ENCODE data around the gene ITGB1.
"Not testable (repeated sequence)": the region's sequence is repeated elsewhere in the genome, so short reads cannot be mapped to it uniquely, and the experiment has no call there.

Gene ITGB1

DNA sequence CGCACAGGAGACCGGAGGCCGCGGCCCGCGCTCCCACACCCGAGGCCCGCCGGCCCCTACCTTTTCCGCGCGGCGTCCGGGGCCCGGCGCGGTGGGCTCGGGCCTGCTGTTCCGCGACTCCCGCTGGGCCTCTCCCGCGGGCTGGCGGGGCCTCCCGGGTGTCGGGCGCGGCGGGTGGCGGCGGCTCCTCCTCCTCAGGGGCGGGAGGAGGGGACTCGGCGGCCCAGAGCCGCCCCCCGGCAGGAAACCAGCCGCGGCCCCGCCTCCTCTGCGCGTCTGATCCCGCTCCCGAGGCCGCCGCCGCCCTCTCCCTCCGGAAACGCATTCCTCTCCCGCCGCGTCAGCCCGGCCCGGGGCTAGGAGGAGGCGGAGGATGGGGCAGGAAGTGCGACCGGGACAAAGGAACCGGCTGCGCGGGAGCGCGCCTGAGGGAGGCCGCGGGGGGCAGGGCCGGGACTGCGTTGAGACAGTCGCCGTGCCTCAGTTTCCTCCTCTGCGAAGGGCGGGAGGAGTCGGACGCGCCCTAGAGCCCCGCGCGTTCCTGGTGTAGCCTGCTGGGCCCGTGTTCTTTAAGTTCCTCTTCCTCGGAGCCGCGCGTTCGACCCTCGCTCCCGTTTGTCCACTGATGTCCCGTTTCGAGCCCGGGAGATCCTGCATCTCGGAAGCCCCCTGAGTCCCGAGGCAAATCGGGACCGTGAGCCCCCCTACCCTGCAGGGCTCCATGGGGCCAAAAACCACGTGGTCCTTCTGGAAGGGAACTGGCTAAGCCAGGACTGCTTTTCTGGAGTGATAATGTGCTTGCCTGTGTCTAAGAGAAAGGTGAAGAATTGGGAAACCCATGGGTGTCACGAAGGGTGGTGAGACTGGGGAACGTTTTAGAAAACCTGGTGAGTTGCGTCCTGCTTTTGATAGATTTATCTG, at the start of gene ITGB1:
TSS of gene ITGB1 (minus strand) at position 146 of the 921 bp plus-strand sequence. CDS start 22,672 bp downstream, outside the sequence.
- DNase-seq: peak; percentile 84

DNA sequence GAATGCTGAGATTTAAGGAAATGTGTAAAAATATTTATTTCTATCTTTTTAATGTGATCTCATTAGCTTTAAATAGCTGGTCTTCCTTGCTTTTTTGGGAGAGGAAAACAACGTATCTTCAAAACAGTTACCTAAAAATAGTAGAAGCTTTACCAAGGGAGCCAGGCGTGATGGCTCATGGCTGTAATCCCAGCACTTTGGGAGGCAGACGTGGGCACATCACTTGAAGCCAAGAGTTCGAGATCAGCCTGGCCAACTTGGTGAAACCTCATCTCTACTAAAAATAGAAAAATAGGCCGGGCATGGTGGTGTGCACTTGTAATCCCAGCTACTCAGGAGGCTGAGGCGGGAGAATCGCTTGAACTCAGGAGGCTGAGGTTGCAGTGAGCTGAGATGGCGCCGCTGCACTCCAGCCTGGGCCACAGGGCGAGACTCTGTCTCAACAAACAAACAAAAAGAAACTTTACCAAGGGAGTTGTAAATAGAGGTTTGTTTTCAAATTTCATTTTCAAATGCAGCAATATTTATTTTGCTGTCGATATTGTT, 48.4 kb upstream of the ITGB1 start:
- DNase-seq: no peak

DNA sequence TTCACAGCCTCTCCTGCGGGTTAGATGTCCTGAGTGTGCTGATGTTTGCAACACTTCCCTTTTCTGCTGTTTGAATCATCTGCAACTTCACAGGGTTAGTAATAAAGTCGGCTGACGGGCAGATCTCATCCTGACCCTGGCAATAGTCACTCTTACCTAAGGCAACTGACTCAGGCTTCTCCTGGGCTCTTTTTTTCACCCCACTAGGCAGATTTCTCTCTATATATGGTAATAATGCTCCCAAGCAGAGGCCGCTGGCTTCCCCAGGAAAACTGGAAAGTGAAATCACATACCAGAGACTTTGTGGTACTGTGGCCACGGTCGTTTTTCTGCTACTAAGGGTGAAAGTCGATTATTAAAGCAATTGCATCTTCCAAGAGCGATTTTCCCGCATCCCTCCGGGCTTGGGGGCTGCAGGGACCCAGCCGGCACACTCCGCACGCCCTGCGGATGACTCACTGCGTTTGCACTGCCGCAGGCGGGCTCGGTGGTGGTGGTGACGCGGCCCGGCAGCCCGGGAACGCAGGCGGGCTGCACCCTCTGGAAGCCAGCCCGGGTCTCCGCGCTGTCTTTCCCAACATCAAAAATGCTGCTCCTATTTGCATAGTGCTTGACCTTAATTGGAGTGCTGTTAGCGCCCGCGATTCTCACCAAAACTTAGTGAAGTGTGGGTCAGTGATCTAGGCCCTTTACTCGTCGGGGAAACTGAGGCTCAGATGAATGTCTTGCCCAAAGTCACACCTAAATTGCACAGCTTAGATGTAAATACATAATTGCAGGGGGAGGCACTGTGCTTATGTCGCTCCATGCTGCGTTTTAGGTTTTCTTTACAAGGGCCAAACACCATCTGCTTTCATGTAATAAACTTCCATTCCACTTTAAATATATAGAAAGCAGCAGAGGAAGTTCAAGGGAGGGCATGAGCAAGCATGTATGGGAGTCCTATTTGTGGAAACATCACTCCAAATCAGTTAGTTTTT, 47.6 kb upstream of the ITGB1 start:
- DNase-seq: peak; percentile 30

DNA sequence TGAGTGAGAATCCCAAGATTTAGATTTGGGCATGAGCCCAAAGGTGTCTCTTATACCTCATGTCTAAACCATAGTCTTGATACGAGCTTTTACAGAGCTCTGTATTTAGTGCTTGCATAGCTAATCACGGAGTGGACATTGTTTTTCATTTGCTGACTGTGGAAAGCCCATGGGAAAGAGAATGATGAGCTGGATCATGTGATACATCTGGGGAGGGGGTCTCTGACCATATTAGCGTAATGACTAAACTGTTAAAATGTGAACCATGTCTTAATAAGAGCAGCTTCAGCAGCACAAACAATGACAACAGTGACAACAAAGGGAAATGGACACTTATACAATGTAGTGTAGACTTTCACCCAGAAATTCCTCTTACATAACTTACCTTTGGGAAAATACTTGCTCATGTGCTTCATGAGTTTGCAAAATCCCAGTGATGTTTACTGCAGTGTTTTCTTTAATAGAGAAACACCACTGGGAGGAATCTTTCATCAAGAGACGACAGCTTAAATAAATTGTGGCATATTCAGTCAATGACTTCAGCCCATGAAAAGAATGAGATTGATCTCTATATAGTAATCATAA, 44.0 kb upstream of the ITGB1 start:
- no peak for DNase-seq

DNA sequence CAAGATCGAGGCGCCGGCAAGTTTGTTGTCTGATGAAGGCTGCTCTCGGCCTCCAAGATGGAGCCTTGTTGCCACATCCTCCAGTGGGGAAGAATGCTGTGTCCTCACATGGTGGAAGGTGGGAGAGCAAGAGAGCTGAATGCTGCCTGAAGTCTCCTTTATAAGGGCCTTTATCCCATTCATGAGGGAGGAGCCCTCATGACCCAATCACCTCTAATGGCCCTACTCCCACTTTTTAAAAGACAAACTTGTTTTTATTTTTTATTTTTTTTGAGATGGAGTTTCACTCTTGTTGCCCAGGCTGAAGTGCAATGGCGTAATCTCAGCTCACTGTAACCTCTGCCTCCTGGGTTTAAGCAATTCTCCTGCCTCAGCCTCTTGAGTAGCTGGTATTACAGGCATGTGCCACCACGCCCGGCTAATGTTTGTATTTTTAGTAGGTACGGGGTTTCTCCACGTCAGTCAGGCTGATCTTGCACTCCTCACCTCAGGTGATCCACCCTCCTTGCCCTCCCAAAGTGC, 40.1 kb upstream of the ITGB1 start:
- DNase-seq: not testable (repeated sequence)

- DNase-seq: peak; percentile 19
These were observed 37.7 kb upstream of the ITGB1 start for GRCh38 chr10:32995751-32996150.

GRCh38 chr10:32995066-32995622, 37.1 kb upstream of the ITGB1 start:
- DNase-seq: no peak

DNA sequence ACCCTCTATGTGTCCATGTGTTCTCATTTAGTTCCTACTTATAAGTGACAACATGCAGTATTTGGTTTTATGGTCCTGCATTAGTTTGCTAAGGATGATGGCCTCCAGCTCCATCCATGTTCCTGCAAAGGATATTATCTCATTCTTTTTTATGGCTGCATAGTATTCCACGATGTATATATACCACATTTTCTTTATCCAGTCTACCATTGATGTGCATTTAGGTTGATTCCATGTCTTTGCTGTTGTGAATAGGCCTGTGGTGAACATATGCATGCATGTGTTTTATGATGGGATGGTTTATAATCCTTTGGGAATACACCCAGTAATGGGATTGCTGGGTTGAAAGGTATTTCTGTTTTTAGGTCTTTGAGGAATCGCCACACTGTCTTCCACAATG, 36.6 kb upstream of the ITGB1 start:
- not testable (repeated sequence) for DNase-seq

- DNase-seq: not testable (repeated sequence)
These were observed 34.3 kb upstream of the ITGB1 start for GRCh38 chr10:32992310-32992709.

DNA sequence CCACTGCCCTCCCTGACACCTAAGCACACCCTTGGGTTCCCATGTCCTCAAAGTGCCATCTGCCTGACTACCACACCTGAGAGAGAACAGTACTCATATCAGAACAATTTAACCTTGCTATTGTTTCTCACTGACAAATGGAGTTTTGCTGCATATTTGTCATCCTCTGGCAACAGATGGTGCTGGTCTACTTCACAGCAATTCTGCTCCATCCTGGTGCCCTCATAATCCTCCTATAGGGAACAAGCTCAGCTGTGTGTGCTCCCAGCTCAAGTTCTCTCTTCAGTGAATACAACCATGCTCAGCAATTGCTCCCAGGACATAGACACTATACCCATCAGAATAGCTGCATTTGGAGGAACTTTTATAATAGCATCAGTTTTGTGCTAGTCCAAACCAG, 32.8 kb upstream of the ITGB1 start:
- DNase-seq: no peak

- DNase-seq: no peak
These were observed 30.6 kb upstream of the ITGB1 start for GRCh38 chr10:32988604-32989003.

DNA sequence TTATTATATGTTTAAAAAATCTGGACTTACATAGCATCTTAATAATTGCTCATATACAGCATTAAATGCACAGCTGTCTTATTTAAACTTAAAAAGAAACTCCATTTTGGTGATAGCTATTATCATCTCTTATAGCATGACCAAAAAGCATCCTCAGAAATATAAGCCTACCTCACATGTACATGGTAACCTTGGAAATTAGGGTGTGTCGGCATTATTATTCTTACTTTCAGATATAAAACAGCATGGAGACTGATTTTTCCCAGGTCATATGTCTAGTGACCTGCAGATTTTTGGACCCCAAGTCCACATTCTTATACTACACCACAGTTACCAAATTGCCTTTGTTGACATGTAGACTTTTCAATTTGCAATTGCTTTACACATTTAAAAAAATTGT, 29.1 kb upstream of the ITGB1 start:
- DNase-seq: no peak

- no peak for DNase-seq
These were observed 27.8 kb upstream of the ITGB1 start for GRCh38 chr10:32985775-32986350.

GRCh38 chr10:32985341-32985764, 27.3 kb upstream of the ITGB1 start:
- DNase-seq: no peak

- no peak for DNase-seq
These were observed 26.1 kb upstream of the ITGB1 start for GRCh38 chr10:32984003-32984600.

- peak; percentile 51 for DNase-seq
These were observed 25.2 kb upstream of the ITGB1 start for GRCh38 chr10:32982911-32983909.

DNA sequence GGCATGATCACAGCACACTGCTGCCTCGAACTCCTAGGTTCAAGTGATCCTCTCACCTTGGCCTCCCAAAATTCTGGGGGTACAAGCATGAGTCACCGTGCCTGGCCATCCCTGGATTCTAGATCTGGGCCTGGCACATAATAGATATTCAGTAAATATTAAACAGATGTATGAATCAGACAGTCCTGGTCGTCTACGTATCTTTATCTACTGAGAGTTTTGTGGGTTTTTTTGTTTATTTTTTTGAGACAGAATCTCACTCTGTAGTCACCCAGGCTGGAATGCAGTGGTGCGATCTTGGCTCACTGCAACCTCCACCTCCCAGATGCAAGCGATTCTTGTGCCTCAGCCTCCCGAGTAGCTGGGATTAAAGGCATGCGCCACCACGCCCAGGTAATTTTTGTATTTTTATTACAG, 24.3 kb upstream of the ITGB1 start:
- DNase-seq: no peak

DNA sequence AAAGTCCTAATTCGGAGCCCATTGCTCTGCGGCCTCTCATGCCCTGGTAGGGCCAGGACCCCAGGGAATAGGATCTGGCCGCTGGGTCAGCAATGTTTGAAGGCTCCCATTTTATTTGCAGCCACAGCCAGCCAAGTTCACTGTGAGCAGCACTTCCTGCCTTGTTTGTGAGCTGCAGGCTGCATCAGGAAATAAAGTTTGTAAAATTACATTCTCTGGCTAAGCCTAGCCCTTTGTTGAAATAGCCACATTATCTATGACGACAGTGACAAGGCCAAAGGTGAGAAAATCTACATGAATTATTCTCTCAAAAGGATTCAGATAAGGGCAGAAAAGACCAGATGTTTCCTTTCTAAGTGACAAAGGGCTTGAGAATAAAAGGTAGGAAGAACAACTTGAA, 23.7 kb upstream of the ITGB1 start:
- DNase-seq: peak; percentile 43

- DNase-seq: peak; percentile 84
These were observed 22.8 kb upstream of the ITGB1 start for GRCh38 chr10:32980558-32981468.

All from CD4-positive, alpha-beta T cell treated with Interleukin-10 for 1 hour (primary cell).